ENCODE data around the gene ELMO3. TPM values are rescaled to one million over a fixed set of nuclear protein-coding genes. Genes with fewer than 3 reads are reported as not detected.

Gene ELMO3
- total and polyA plus RNA-seq, 8 donors, result 4.9 to 21.2 (median 8.5) TPM

DNA sequence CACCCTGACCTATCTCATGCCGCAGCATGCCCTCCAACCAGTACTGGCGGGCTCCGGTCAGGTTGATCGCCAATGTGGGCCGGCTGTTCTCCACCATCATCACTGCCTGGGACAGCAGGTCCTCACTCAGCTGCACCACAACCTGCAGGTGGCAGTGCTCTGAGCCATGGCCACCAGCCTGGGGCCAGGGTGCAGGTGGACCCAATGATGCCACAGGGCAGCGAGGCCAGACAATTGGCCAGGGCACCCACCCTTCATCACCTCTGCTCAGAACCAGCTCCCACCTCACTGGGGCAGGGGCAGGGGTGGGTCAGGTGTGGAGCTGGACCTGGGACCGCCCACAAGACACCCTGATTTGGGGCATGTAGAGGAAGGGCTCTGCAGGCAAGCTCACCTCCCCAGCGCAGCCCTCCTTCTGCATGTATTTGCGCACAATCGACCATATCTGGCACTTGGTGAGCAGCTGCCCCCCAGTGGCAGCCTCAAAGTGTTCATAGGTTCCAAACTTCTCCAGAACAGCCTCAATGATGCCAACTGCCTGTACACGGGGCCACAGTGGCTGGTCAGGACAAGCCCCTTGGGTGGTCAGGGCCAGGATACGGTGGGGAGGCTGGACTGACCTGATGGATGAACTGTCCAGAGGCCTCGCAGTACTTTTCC lies 19.4 kb upstream of the ELMO3 start:
- DNase-seq, result no peak
- H3K27ac ChIP-seq, result no peak overlapping the region
- peaks cover 0 to 30% of the 10 kb centered on the region in 2 donors for H3K27me3 ChIP-seq
- no peaks in the 10 kb centered on the region for H3K9me3 ChIP-seq
- H3K4me3 ChIP-seq, result no peak overlapping the region
- no peaks in the 10 kb centered on the region for H3K36me3 ChIP-seq
- intact Hi-C loops (cut with DNase I), result loop anchor here in 1 of 2 donors (10.0 kb wide), 1 partner anchor 205 kb away; no protein-coding TSS in a partner anchor
- H3K4me1 ChIP-seq, result peaks cover 27 to 63% of the 10 kb centered on the region in 2 donors
- TF ChIP-seq CTCF (IDR thresholded peaks at IDR 0.05), result no peak
- ATAC-seq, result no peak

- intact Hi-C loops (cut with DNase I), result loop anchor here in 1 of 2 donors (10.0 kb wide), 1 partner anchor 205 kb away; no protein-coding TSS in a partner anchor
- H3K27me3 ChIP-seq, result peaks cover 0 to 30% of the 10 kb centered on the region in 2 donors
- DNase-seq (peak in 1 of 4 donors; percentile 68), ATAC-seq (no peak)
- H3K36me3 ChIP-seq, result no peaks in the 10 kb centered on the region
- H3K9me3 ChIP-seq, result no peaks in the 10 kb centered on the region
- TF ChIP-seq CTCF (IDR thresholded peaks at IDR 0.05), result no peak
- no peak overlapping the region for H3K4me3 ChIP-seq
- no peak overlapping the region for H3K27ac ChIP-seq
- peaks cover 29 to 63% of the 10 kb centered on the region in 2 donors for H3K4me1 ChIP-seq
These were observed 18.8 kb upstream of the ELMO3 start for GRCh38 chr16:67180166-67180565.

- Histone ChIP-seq H3K4me3 (no peak overlapping the region), H3K27ac (peak overlapping the region in 1 of 2 donors; percentile 4), H3K27me3 (peaks cover 0 to 26% of the 10 kb centered on the region in 2 donors), H3K4me1 (peaks cover 33 to 72% of the 10 kb centered on the region in 2 donors), H3K9me3 (no peaks in the 10 kb centered on the region), H3K36me3 (no peaks in the 10 kb centered on the region)
- no peak for TF ChIP-seq CTCF (IDR thresholded peaks at IDR 0.05)
- ATAC-seq (no peak), DNase-seq (peak in 1 of 4 donors; percentile 15)
- intact Hi-C loops (cut with DNase I), result loop anchor here in 1 of 2 donors (10.0 kb wide), 1 partner anchor 207 kb away; no protein-coding TSS in a partner anchor
These were observed 17.6 kb upstream of the ELMO3 start for GRCh38 chr16:67181346-67181745.

- no peak overlapping the region for H3K27ac ChIP-seq
- intact Hi-C loops (cut with DNase I), result loop anchor here in 1 of 2 donors (10.0 kb wide), 1 partner anchor 207 kb away; no protein-coding TSS in a partner anchor
- H3K27me3 ChIP-seq, result peaks cover 0 to 23% of the 10 kb centered on the region in 2 donors
- H3K36me3 ChIP-seq, result no peaks in the 10 kb centered on the region
- H3K4me1 ChIP-seq, result peaks cover 33 to 70% of the 10 kb centered on the region in 2 donors
- TF ChIP-seq CTCF (IDR thresholded peaks at IDR 0.05), result no peak
- ATAC-seq (no peak), DNase-seq (no peak)
- H3K4me3 ChIP-seq, result peak overlapping the region in 1 of 2 donors; percentile 81
- no peaks in the 10 kb centered on the region for H3K9me3 ChIP-seq
These were observed 16.6 kb upstream of the ELMO3 start for GRCh38 chr16:67182288-67182687.

GRCh38 chr16:67183284-67183626 lies 15.7 kb upstream of the ELMO3 start:
- no peak for TF ChIP-seq CTCF (IDR thresholded peaks at IDR 0.05)
- peak in 1 of 4 donors; percentile 66 for DNase-seq
- peaks cover 29 to 61% of the 10 kb centered on the region in 2 donors for H3K4me1 ChIP-seq
- H3K4me3 ChIP-seq, result peak overlapping the region; percentile 61 to 81
- no peaks in the 10 kb centered on the region for H3K9me3 ChIP-seq
- H3K27me3 ChIP-seq, result peaks cover 0 to 14% of the 10 kb centered on the region in 2 donors
- peak overlapping the region; percentile 97 to 98 for H3K27ac ChIP-seq
- intact Hi-C loops (cut with DNase I), result loop anchor here in 1 of 2 donors (10.0 kb wide), 1 partner anchor 208 kb away; no protein-coding TSS in a partner anchor
- ATAC-seq, result no peak
- no peaks in the 10 kb centered on the region for H3K36me3 ChIP-seq

Measured in left lung (tissue), 10 donors.